Neuronal stem cell (in vitro differentiated cells): ENCODE data around the gene INPP1.

Experiments
- DNase-seq: peaks from one replicate; pipeline ENCODE4 v3.0.0-alpha.2; 2013; ENCODE audit warnings: low spot score
- H2AFZ ChIP-seq: one replicate; pipeline ENCODE4 v1.6.1; 2013; ENCODE audit warnings: mild to moderate bottlenecking, low read length, inconsistent platforms
- H2AK5ac ChIP-seq: 2 replicates; pipeline ENCODE4 v1.6.1; 2013; ENCODE audit warnings: low read depth, mild to moderate bottlenecking, inconsistent platforms, low read length, moderate library complexity, mixed read lengths
- H2BK120ac ChIP-seq: 2 replicates; pipeline ENCODE4 v1.6.1; 2013; ENCODE audit warnings: low read depth, mild to moderate bottlenecking, inconsistent platforms, low read length, moderate library complexity, mixed read lengths
- H2BK12ac ChIP-seq: one replicate; pipeline ENCODE4 v1.6.1; 2013; ENCODE audit warnings: low read length, inconsistent platforms
- H2BK15ac ChIP-seq: 2 replicates; pipeline ENCODE4 v1.6.1; 2013; ENCODE audit warnings: mild to moderate bottlenecking, low read length, inconsistent platforms, mixed read lengths
- H2BK5ac ChIP-seq: one replicate; pipeline ENCODE4 v1.6.1; 2013; ENCODE audit warnings: inconsistent platforms, mild to moderate bottlenecking, low read length, moderate library complexity
- H3K14ac ChIP-seq: one replicate; pipeline ENCODE4 v1.6.1; 2013; ENCODE audit warnings: low read length, inconsistent platforms
- H3K18ac ChIP-seq: 2 replicates; pipeline ENCODE4 v1.6.1; 2013; ENCODE audit warnings: low read length, inconsistent platforms
- H3K23ac ChIP-seq: 2 replicates; pipeline ENCODE4 v1.6.1; 2013; ENCODE audit warnings: low read depth, mild to moderate bottlenecking, mixed read lengths, low read length, inconsistent platforms; ENCODE audit not compliant: poor library complexity
- H3K27ac ChIP-seq: replicated peaks from 3 replicates; pipeline ENCODE4 v1.5.1; 2013; ENCODE audit warnings: low read length, inconsistent platforms
- H3K27me3 ChIP-seq, 3 experiments: 2 replicates each; pipeline ENCODE4 v1.6.1; 2013; ENCODE audit warnings: low read length in 3 of 3, mild to moderate bottlenecking in 2 of 3, inconsistent platforms in 1 of 3, low read depth in 1 of 3, mixed read lengths in 1 of 3, moderate library complexity in 1 of 3; ENCODE audit not compliant: control insufficient read depth in 3 of 3, insufficient read depth in 3 of 3
- H3K36me3 ChIP-seq, 2 donors: replicated peaks in 1 of 2; 2 replicates each; pipeline ENCODE4 v1.6.1; 2013; ENCODE audit warnings: low read length in 2 of 2; ENCODE audit not compliant: control insufficient read depth in 2 of 2, insufficient read depth in 2 of 2
- H3K4ac ChIP-seq: 2 replicates; pipeline ENCODE4 v1.6.1; 2013; ENCODE audit warnings: inconsistent platforms, mild to moderate bottlenecking, low read length, moderate library complexity
- H3K4me1 ChIP-seq, 2 donors: 1 replicate in 1 of 2; 2 replicates in 1 of 2; pipeline ENCODE4 v1.6.1; 2013; ENCODE audit warnings: low read length in 2 of 2, low read depth in 1 of 2; ENCODE audit not compliant: control insufficient read depth in 2 of 2, insufficient read depth in 1 of 2
- H3K4me2 ChIP-seq: one replicate; pipeline ENCODE4 v1.6.1; 2013; ENCODE audit warnings: mild to moderate bottlenecking, low read length, inconsistent platforms; ENCODE audit not compliant: insufficient read depth, poor library complexity, severe bottlenecking
- H3K4me3 ChIP-seq, 2 donors: 2 replicates each; pipeline ENCODE4 v1.5.1; 2013; ENCODE audit warnings: low read length in 2 of 2, mild to moderate bottlenecking in 2 of 2, inconsistent platforms in 1 of 2, moderate library complexity in 1 of 2
- H3K79me1 ChIP-seq: one replicate; pipeline ENCODE4 v1.6.1; 2013; ENCODE audit warnings: low read depth, mild to moderate bottlenecking, inconsistent platforms, low read length, moderate library complexity
- H3K9ac ChIP-seq: one replicate; pipeline ENCODE4 v1.6.1; 2013; ENCODE audit warnings: mild to moderate bottlenecking, low read depth, low read length, inconsistent platforms; ENCODE audit not compliant: poor library complexity
- H3K9me3 ChIP-seq, 2 donors: replicated peaks in 1 of 2; 2 replicates each; pipeline versions ENCODE3 to v1.6.1; 2013; ENCODE audit warnings: low read length in 2 of 2, mild to moderate bottlenecking in 2 of 2, inconsistent platforms in 1 of 2, low read depth in 1 of 2, mixed read lengths in 1 of 2, moderate library complexity in 1 of 2; ENCODE audit not compliant: control insufficient read depth in 2 of 2, insufficient read depth in 1 of 2
- H4K8ac ChIP-seq: one replicate; pipeline ENCODE4 v1.6.1; 2013; ENCODE audit warnings: low read depth, mild to moderate bottlenecking, inconsistent platforms, low read length, moderate library complexity
- H4K91ac ChIP-seq: one replicate; pipeline ENCODE4 v1.6.1; 2013; ENCODE audit warnings: low read length, low read depth, mild to moderate bottlenecking, inconsistent platforms; ENCODE audit not compliant: poor library complexity
- WGBS, 2 donors: extraction: QIAGEN DNeasy Blood & Tissue Kit; methylation state at CpG; one replicate each; pipeline ENCODE4 v1.1.7; 2013; ENCODE audit warnings: missing lambda C conversion rate in 2 of 2, mixed read lengths in 1 of 2; ENCODE audit not compliant: insufficient read length in 2 of 2, insufficient replicate concordance in 1 of 2; ENCODE audit errors: extremely low coverage in 2 of 2; 5-methylcytosine and 5-hydroxymethylcytosine counted together

INPP1 gene

DNA sequence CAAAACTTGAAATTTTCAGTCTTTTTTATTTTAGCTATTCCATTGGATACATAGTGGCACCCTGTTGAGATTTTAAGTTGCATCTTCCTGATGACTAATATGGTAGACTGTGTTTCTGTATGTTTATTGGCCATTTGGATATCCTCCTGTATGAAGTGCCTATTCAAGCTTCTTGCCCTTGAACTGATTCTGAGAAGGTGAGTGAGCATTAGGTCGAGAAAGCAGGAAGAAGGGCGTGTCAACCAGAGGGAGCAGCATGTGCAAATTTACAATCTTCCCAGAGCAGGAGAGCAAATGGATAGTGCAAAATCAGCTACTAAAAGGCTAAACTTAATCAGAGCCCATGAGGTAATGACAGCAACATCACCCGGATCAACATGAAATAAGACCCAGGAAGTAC, 8.6 kb downstream of the INPP1 start:
- H3K9ac ChIP-seq, result no peak overlapping the region
- H3K4me2 ChIP-seq, result no peak overlapping the region
- H3K27me3 ChIP-seq, result no peaks in the 10 kb centered on the region
- no peak overlapping the region for H3K4ac ChIP-seq
- no peak for DNase-seq
- no peak overlapping the region for H3K18ac ChIP-seq
- H3K79me1 ChIP-seq, result no peaks in the 10 kb centered on the region
- no peak overlapping the region for H2BK12ac ChIP-seq
- H2BK120ac ChIP-seq, result no peak overlapping the region
- no peak overlapping the region for H2AFZ ChIP-seq
- WGBS, 2 donors, result no CpG with 5 or more reads among the region's 3 CpGs
- H4K91ac ChIP-seq, result no peak overlapping the region
- no peak overlapping the region for H3K14ac ChIP-seq
- no peak overlapping the region for H2BK15ac ChIP-seq
- no peaks in the 10 kb centered on the region for H3K9me3 ChIP-seq
- no peak overlapping the region for H2BK5ac ChIP-seq
- H3K4me3 ChIP-seq, result no peak overlapping the region
- no peak overlapping the region for H4K8ac ChIP-seq
- H3K27ac ChIP-seq, result no peak overlapping the region
- H3K36me3 ChIP-seq, result no peaks in the 10 kb centered on the region
- no peak overlapping the region for H3K23ac ChIP-seq
- H2AK5ac ChIP-seq, result no peak overlapping the region
- H3K4me1 ChIP-seq, result peaks cover 0 to 2% of the 10 kb centered on the region in 2 donors

DNA sequence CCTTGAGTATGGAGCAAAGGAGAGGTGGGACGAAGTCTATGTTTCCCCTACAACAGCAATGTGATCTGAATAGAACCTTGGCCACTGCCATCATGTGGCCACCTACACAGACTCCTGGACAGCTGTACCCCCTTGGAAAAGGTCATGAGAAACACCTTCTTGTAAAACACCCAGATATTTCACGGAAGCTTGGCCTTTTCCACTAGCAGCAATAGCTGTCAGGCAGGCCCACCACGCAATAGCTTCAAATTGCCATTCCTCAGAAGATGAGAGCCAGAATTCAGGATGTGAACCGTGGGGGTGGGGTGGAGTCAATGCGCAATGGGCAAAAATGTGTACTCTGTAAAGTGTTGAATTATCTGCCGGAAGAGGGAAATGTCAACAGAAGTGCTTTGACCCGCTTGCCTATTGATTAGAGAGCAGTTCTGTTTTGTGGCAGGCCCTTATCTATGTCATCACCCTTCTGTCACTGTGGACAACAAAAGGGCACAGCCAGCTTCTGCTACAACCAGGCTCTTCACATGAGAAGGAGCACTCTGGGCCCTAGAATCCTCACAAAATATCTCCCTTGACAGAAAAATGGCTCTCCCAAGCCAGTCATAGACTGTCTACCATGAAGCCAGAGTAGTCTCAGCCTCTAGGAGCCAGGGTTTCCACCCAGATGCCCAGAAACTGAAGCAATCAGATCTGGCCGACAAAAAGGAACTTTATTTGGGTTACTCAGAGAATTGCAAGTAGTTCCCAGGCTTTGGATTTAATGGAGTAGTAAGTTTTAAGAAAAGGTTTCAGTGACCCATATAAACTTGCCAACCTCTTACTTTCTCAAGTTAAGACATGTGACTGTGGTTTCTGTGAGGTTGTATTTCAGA, 9.5 kb downstream of the INPP1 start:
- no CpG with 5 or more reads among the region's 8 CpGs for WGBS, 2 donors
- Histone ChIP-seq H3K18ac (no peak overlapping the region), H2AFZ (no peak overlapping the region), H3K23ac (no peak overlapping the region), H3K27me3 (no peaks in the 10 kb centered on the region), H4K8ac (no peak overlapping the region), H3K4me3 (no peak overlapping the region), H2BK12ac (no peak overlapping the region), H3K4ac (no peak overlapping the region), H2AK5ac (no peak overlapping the region), H3K9ac (no peak overlapping the region), H3K9me3 (no peaks in the 10 kb centered on the region), H2BK120ac (no peak overlapping the region), H3K27ac (no peak overlapping the region), H3K36me3 (no peaks in the 10 kb centered on the region), H2BK5ac (no peak overlapping the region), H3K79me1 (no peaks in the 10 kb centered on the region), H3K4me1 (peaks cover 0 to 2% of the 10 kb centered on the region in 2 donors), H4K91ac (no peak overlapping the region), H3K4me2 (no peak overlapping the region), H2BK15ac (no peak overlapping the region), H3K14ac (no peak overlapping the region)
- DNase-seq, result no peak

DNA sequence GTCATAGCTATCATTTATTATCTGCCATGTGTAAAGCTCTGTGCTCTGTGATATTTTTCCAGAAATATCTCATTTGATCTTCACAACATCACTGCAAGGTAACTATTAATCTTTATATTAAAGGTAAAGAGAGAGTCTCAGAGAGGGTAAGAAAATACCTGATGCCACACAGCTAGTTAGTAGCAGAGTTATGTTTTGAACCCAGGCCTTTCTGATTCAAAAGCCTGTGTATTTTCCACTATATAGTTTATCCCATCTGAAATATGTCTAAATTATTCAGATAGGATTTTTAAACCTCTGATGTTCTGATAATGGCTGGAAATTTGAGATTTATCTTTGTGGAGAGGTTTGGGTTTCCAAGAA, 10.1 kb downstream of the INPP1 start:
- no peaks in the 10 kb centered on the region for H3K9me3 ChIP-seq
- H4K8ac ChIP-seq, result no peak overlapping the region
- no peak overlapping the region for H3K4me3 ChIP-seq
- H3K4me1 ChIP-seq, result peaks cover 0 to 2% of the 10 kb centered on the region in 2 donors
- no peak overlapping the region for H3K4me2 ChIP-seq
- H2BK12ac ChIP-seq, result no peak overlapping the region
- H2BK120ac ChIP-seq, result no peak overlapping the region
- H3K23ac ChIP-seq, result no peak overlapping the region
- H3K27me3 ChIP-seq, result no peaks in the 10 kb centered on the region
- no peak overlapping the region for H4K91ac ChIP-seq
- H2BK5ac ChIP-seq, result no peak overlapping the region
- no peak overlapping the region for H3K18ac ChIP-seq
- no peak overlapping the region for H2AFZ ChIP-seq
- no peak overlapping the region for H2BK15ac ChIP-seq
- H3K14ac ChIP-seq, result no peak overlapping the region
- no peak for DNase-seq
- H3K79me1 ChIP-seq, result no peaks in the 10 kb centered on the region
- no peak overlapping the region for H3K4ac ChIP-seq
- no peak overlapping the region for H3K27ac ChIP-seq
- no peak overlapping the region for H2AK5ac ChIP-seq
- H3K9ac ChIP-seq, result no peak overlapping the region
- no peaks in the 10 kb centered on the region for H3K36me3 ChIP-seq

DNA sequence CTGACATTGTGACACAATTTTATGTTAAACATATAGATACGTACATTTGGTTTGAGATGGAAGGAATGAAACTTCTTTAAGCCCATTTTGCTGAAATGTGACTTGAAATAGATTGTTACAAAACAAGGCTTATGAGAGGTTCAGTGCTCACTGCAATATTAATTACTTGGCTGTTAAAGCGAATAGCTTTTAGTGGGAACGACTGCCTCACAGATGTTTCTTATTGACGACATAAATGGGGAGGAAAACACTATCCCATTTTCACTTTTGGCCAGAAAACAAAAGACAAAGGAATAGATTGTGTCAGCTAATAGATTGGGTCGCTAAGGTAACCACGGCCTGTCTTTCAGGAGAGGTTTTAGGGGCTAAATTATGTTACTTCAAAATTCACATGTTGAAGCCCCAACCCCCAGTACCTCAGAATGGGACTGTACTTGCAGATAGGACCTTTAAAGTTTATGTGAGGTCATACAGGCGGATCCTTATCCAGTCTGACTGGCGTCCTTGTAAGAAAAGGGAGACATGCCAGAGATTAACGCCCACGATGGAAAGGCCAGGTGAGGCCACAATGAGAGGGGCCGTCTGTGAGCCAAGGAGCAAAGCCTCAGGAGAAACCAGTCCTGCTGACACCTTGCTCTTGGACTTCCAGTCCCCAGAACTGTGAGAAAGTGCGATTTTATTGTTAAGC, 10.8 kb downstream of the INPP1 start:
- H2BK12ac ChIP-seq, result no peak overlapping the region
- DNase-seq, result no peak
- H3K23ac ChIP-seq, result no peak overlapping the region
- no peak overlapping the region for H2BK5ac ChIP-seq
- no peak overlapping the region for H3K4me2 ChIP-seq
- no peak overlapping the region for H3K9ac ChIP-seq
- no peak overlapping the region for H3K4me3 ChIP-seq
- no peak overlapping the region for H3K14ac ChIP-seq
- no peak overlapping the region for H4K91ac ChIP-seq
- H2AFZ ChIP-seq, result no peak overlapping the region
- H3K9me3 ChIP-seq, result no peaks in the 10 kb centered on the region
- H2BK120ac ChIP-seq, result no peak overlapping the region
- no peak overlapping the region for H4K8ac ChIP-seq
- no peak overlapping the region for H2AK5ac ChIP-seq
- no peak overlapping the region for H3K27ac ChIP-seq
- peaks cover 0 to 2% of the 10 kb centered on the region in 2 donors for H3K4me1 ChIP-seq
- H3K4ac ChIP-seq, result no peak overlapping the region
- no CpG with 5 or more reads among the region's 12 CpGs for WGBS, 2 donors
- no peak overlapping the region for H3K18ac ChIP-seq
- no peaks in the 10 kb centered on the region for H3K79me1 ChIP-seq
- H2BK15ac ChIP-seq, result no peak overlapping the region
- H3K36me3 ChIP-seq, result no peaks in the 10 kb centered on the region
- H3K27me3 ChIP-seq, result no peaks in the 10 kb centered on the region
